ENCODE data around the gene HDAC11.
"Not testable (repeated sequence)": the region's sequence is repeated elsewhere in the genome, so short reads cannot be mapped to it uniquely, and the experiment has no call there.

Gene HDAC11, protein sequence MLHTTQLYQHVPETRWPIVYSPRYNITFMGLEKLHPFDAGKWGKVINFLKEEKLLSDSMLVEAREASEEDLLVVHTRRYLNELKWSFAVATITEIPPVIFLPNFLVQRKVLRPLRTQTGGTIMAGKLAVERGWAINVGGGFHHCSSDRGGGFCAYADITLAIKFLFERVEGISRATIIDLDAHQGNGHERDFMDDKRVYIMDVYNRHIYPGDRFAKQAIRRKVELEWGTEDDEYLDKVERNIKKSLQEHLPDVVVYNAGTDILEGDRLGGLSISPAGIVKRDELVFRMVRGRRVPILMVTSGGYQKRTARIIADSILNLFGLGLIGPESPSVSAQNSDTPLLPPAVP

DNA sequence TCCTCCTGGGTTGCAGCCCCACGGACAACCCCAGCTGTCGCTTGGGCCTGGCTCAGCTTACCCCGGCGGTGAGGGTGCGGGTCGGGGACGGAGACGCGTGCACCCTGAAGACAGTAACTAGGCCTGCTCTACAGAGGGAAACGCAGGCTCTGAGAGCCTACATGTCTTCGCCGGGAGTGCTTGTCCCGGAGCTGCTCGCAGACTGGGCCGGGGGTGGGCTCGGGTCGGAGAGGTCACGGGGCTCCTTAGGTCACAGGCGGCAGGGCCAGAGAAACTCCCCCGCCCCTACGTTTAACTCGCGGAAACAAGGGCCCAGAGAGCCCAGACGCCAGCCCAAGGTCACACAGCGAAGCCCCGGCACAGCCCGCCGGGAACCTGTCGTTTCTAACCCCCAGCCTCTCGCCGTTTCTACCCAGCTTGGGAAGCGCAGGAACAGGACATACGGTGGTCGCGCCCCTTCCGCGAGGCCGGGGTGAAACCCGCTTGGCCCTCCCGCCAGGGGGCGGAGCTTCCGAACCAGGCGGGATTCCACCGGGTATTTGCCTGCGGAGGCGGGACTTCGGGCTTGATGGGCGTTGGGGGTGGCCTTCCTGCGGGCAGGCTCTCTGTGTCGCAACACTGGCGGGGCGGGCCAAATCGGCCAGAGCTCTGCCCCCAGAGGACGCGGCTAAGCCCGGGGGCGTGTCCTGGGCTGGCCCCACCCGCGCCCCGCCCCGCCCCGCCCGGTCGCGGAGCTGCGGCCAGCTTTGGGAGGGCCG is at the start of gene HDAC11:
Gene HDAC11 (plus strand): TSS at position 725 of the 758 bp plus-strand sequence. CDS start 42 bp downstream, outside the sequence.
- peak; percentile 97 for DNase-seq

DNA sequence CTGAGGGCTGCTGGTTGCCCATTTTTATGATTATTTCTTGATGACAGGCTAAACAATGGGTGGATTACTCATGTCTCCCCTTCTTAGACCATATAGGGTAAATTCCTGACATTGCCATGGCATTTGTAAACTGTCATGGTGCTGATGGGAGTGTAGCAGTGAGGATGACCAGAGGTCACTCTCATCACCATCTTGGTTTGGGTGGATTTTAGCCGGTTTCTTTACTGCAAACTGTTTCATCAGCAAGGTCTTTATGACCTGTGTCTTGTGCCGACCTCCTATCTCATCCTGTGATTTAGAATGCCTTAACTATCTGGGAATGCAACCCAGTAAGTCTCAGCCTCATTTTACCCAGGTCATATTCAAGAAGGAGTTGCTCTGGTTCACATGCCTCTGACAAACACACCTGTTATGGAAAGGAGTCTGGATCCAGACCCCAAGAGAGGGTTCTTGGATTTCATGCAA is 49.7 kb upstream of the HDAC11 start:
- not testable (repeated sequence) for DNase-seq

DNA sequence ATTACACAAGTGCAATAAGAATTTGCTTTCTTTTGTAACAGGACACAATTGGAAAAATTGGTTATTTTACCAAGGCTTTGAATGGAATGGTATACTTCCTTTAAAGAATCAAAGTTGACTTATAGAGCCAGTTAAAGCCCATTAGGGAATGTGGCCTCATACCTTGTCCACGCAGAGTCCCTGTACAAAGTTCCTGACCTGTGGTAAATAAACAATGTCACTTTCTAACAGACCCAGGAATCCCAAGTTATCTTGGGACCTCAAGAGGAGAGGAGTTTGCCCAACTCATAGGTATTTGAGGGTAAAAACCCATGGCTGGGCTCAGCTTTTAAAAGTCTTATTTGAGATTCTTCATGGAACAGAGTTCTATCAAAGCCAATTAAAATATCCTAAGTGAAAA is 48.0 kb upstream of the HDAC11 start:
- no peak for DNase-seq

DNA sequence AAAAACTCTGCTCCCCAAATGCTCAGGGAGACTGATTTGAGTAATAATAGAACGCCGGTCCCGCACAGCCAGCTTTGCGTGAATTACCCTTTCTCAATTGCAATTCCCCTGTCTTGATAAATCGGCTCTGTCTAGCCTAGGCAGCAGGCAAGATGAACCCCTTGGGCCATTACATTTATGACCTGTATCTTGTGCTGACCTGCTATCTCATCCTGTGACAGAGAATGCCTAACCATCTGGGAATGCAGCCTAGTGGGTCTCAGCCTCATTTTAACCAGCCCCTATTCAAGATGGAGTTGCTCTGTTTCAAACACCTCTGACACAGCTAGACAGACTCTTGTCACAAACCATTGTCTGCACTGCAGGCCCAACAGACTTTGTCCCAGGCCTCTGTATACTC is 46.2 kb upstream of the HDAC11 start:
- DNase-seq, result no peak

DNA sequence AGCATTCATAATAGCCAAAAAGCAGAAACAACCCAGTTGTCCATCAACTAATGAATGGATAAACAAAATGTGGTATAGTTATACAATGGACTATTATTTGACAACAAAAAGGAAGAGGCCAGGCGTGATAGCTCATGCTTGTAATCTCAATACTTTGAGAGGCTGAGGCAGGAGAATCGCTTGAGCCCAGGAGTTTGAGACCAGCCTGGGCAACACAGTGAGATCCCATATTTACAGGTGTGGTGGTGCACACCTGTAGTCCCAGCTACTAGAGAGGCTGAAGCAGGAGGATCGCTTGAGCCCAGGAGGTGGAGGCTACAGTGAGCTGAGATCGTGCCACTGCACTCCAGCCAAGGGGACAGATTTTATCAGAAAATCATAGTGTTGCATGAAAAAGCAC is 43.9 kb upstream of the HDAC11 start:
- not testable (repeated sequence) for DNase-seq

DNA sequence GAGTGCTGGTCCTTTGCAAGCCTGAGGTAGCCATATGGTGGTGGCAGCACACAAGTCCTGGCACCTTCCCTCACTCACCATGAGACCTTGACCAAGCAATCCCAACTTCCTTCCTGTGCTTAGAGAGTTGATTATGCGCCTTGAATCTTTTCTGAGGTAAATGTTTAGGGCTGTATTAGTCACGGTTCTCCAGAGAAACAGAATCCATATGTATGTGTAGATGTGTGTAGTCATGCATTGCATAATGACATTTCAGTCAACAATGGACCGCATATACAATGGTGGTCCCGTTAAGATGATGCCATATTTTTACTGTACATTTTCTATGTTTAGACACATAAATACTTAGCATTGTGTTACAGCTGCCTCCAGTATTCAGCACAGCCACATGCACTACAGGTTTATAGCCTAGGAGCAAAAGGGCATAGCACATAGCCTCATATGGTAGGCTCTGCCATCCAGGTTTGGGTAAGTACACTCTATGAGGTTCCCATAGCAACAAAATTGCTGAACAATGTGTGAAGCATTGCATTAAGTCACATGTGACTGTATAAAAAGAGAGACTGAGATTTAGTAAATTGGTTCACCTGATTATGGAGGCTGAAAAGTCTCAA is 39.8 kb upstream of the HDAC11 start:
- no peak for DNase-seq

DNA sequence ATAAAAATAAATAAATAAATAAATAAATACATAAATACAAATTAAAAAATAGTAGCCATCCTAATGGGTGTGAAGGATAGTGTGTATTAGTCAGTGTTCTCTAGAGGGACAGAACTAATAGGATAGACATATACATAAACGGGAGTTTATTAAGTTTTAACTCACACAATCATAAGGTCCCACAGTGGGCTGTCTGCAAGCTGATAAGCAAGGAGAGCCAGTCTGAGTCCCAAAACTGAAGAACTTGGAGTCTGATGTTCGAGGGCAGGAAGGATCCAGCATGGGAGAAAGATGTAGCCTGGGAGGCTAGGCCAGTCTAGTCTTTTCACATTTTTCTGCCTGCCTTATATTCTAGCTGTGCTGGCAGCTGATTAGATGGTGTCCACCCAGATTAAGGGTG is 37.2 kb upstream of the HDAC11 start:
- DNase-seq, result not testable (repeated sequence)

DNA sequence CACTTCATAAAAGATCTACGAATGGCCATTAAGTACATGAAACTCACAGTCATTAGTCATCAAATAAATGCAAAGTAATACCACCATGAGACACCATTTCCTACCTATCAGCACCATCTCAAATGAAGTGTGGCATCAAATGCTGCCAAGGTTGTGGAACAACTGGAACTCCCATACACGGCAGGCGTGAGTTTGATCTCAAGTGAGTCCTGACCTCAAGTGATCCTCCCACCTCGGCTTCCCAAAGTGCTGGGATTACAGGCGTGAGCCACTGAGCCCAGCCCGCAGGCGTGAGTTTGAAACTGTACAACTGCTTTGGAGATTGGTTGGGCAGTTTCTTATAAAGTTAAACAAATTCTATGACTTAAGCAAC is 28.8 kb upstream of the HDAC11 start:
- peak; percentile 42 for DNase-seq

DNA sequence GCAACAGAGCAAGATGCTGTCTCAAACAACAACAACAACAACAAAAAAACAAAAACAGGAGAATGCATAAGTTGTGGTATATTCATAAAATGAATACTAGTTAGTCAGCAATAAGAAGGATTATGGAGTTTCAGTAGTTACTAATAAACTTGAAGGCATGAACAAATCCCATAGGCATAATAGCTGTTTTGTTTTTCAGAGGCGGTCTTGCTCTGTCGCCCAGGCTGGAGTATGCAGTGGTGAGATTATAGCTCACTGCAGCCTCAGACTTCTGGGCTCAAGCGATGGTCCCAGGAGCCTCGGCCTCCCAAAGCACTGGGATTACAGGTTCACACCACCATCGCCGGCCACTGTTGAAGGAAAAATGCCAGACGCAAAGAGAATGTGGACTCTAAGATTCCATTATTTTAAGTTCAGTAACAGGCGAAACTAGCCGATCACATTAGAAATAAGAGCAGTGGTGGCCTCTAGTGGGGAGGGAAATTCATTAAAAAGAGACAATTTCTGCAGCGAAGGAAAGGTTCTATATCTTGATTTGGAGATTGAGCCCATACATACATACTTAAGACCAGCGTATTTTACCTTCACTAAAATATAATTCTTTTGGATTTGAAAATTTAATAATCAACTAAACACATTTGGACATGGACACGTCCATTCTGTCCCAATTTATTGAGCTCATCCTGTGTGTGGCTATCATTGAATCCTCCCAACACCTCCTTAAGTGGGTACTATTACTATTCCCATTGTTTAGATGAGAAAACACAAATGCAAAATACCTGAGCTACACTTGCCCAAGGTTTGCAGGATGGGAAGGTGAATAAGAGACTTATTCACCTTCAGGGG is 27.4 kb upstream of the HDAC11 start:
- peak; percentile 74 for DNase-seq

DNA sequence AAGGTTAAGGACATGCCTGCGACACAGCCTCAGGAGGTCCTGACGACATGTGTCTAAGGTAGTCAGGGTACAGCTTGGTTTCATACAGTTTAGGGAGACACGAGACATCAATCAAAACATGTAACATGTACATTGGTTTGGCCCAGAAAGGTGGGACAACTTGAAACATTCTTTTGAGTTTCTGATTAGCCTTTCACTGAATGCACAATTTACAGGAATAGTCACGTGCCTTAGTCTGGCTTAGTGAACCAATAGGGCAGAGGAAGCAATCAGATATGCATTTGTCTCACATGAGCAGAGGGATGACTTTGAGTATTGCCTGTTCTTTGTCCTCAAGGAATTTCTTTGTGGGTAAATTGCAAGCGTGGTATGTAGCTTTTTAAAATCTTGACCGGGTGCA is 24.5 kb upstream of the HDAC11 start:
- no peak for DNase-seq

DNA sequence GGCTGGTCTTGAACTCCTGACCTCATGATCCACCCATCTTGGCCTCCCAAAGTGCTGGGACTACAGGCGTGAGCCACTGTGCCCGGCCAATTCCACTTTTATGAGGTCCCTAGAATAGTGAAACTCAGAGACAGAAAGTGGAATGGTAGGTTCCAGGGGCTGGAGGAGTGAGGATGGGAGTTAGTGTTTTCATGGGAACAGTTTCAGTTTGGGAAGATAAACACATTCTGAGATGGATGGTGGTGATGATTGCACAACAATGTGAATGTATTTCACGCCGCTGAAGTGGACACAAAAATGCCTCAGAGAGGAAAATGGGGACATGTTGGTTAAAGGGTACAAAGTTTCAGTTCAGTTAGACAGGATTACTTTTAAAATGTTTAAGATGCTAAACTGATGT is 22.5 kb upstream of the HDAC11 start:
- no peak for DNase-seq

DNA sequence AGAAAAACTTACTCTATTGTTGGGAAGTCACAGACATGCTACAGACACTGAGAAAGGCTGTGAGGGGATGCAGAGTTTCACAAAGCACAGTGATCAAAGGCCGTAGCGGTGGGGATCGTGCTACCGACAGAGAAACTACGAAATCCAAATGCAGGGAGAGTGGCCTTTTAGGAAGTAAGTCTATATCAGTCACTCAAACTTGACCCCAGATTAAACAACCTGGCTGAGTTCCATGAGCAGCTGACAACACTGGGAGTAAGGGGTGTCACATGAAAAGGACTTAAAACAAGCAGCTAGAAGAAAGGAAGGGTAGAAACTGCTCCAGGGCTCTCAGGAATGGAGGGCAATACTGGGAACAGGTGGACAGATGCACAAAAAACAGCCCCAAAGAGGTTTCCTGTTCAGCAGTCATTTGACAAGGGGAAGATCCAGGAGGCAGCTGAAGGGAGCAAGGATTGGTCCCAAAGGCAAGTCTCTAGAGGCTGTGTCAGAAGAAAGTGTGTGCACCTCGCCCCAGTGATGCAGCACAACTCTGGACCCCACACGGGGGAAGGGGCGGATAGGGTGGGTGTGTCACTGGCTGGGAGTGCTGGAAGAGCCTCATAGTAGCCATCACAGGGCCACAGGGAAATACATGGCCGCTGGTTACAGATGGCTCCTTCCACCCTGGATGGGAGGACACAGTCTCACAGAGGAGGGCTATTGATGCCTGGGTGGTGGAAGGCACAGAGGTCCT is 20.3 kb upstream of the HDAC11 start:
- DNase-seq, result no peak

DNA sequence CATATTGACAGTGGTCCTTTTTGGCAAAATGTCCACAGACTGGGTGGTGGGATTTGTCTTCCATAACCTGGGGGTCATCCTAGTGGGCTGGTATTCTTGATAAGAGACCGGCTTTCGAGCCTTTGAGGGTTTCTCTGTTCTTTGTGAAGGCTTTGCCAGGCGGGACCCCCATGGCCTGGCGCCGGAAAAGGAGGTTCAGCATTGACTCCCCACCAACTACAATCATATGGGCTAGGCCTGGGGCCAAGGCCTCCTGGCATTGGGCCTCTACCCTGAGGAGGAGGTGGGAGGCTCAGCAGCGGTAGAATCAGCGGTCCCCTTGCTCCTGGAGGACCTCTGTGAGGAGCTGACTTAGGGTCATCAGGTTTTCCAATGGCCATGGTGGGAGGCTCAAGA is 19.8 kb upstream of the HDAC11 start:
- no peak for DNase-seq

DNA sequence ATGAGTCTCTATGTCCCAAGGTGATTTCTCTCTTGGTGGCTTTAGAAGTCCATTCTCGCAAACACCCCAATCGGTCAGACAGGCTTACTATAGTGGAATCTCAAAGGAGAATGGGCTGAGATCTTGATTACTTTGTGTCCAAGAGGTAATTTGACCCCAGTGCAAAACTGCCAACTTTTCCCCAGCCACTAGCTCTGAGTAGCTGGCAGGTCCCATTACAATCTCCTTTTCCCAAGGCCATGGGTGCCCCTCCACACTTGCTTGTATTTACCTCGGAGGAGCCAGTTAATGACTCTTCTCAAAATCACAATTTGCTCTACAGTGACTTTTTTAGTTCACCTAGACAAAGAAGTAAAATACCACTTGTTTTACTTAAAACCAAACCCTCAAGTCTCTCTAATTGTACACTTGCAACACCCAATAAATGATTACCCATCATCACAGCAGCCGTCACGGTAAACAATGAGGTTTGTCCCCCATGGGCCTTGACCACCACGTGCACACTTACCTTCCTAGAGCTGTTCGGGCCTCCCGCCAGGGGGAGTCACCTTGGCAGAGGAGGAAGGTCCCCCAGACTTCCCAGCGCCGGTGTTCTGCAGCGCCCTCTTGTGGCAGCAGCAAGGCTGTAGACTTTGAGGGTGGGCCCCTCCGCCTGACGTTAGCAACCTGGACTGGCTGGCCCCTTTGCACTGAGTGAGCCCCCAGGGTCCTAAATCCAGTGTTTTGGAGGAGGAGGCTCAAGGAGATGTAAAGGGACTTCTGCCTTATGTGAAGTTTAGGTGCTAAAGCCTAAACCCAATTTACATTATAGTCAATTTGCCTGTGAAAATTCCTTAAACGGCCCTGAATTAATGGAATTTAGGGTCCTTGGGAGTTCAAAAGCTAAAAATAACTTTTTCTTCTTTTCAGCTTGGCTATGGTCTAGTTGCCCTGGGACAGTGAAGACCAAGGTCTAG is 18.7 kb upstream of the HDAC11 start:
- peak; percentile 82 for DNase-seq

DNA sequence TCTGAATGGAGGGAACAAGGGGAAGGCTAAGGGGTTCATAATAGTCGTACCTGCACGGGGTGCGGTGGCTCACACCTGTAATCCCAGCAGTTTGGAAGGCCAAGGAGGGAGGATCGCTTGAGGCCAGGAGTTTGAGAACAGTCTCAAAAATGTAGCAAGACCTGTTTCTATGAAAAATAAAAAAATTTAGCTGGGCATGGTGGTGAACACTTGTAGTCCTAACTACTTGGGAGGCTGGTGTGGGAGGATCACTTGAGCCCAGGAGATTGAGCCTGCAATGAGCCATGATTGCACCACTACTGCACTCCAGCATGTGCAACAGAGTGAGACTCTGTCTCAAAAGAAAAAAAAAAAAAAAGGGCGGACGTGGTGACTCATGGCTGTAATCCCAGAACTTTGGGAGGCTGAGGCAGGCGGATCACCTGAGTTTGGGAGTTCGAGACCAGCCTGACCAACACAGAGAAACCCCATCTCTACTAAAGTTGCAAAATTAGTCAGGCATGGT is 17.9 kb upstream of the HDAC11 start:
- no peak for DNase-seq

DNA sequence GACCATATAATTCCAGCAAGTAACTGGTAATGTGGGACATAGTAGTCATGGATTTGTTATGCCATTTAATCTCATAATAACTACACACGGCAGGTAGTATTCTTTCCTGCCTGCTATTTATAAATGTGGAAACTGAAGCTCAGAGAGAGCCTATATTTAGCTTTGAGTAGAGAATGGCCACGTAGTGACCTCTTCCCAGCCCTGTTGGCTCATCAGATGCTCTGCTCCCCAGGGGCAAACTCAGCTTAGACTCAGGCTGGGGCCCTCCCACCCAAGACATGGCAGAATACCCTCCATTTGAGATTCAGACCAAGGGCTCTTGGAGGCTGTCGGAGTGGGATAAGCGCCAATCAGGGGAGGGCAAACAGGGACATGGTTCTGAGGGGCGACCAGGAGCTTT is 17.3 kb upstream of the HDAC11 start:
- DNase-seq, result no peak

DNA sequence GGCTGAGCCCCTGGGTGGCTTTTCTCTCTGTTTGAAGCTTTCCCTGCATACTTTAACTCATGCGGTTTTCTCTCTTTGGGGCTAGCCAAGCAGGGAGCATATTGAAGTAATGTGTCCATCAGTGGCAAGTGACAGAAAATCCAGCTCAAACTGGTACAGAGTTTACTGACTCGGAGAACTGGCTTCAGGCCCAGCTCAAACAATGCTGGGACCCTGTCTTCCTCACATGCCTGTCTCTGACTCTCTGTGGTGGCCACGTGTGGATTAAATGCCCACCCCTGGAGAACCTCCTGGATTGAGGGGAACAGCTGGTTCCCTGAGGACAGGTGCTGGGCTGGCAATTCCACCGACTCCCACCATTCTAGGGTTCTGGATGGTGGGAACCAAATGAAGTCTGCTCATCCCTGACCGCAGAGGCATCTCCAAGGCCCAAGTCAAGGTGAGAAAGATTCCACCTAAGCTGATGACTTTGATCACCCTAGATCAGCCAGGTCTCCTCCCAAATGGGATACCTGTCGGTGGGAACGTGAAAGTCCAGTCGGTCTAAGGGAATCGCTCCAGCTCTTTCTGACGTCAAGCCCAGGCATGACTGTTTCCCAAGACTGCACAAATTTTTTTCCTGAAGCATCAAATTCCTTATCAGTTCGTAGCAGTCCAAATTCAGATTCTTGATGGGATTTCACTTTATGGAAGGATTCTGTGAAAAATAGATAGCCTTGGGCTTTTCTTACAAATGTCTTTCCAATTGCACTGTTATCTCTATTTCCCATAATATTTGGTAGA is 16.3 kb upstream of the HDAC11 start:
- DNase-seq, result no peak

DNA sequence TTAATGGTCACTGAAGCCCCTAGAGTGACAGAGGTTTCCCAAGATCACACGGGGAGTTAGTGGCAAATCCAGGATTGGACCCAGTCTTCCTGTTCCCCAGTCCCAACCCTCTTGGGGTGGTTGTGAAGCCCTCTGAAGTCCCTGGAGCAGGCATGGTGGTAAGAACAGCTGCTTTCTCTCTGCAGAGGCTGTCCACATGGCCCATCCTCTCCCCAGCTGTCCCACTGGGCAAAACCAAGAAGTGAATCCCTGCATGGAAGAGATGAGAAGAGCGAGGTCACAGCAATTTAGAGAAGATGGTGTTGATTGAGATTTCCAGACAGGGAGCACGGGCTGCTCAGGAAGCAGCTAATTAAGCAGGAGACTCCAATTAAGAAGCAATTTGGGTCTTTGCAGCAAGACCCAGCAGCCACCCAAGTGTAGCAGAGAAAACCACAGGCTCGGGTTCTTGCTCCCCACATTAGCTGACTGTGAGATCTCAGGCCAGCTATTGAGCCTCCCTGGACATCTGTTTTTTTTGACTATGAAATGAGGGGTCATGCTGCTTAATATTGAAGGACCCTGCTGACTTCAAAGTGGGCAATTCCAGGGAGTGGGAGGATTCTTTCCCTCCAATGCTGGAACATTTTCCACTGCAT is 14.8 kb upstream of the HDAC11 start:
- no peak for DNase-seq

DNA sequence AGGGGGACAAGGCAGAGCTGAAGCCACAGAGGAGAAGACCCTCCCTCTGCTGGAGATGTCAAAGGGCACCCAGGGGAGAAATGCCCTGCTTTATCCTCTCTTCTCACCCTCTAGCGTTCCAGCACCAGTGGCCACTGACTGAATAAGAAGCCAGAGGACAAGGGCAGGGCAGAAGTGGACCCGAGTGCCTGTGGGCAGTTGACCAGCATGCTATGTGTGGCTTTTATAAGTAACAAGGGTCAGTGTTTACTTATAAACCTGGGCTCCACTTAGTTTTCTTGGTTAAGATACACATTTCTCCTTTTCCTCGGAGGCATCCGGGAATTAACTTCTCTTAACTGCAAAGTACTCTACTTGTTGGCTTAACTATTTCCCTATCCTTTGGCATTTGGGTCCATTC is 13.3 kb upstream of the HDAC11 start:
- DNase-seq, result no peak
